ENCODE measurements around the gene TMEM208. TPM values are rescaled to one million over a fixed set of nuclear protein-coding genes. Genes with fewer than 3 reads are reported as not detected.

Gene TMEM208
- total and polyA plus RNA-seq, 2 of the 13 experiments (the other 11 are each of a cell fraction or from before 2014, with no cell fraction given), result 58.8 to 72.9 TPM

DNA sequence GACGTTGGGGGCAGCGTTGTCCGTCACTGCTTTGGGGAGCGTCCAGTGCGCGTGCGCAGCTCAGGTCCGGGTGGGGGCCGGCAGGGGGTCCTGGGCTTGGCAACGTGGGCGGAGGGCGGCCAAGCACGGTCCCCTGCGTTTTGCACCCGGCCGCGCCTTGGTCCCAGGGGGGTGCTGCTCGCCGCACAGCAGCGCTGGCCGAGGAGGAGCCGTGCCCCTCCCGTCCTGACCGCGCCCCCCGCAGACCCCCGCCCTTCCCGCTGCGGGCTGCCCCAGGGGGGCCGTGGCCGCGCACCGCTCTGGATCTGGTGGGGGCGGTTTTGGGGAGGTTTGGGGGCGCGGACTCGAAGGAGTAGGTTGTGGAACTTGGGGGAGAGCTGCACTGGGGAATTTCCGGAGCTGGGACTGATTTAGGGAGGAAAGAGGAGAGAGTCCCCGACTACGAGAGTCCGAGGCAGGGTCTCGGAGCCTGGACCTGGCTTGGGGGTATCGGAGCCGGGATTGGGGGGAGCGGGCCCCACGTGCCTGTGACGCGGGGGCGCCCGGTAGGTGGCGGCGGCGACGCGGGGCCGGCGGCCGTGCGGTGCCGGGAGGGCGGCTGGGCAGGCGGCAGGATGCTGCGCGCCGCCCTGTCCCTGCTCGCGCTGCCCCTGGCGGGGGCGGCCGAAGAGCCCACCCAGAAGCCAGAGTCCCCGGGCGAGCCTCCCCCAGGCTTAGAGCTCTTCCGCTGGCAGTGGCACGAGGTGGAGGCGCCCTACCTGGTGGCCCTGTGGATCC lies 21.7 kb downstream of the TMEM208 start, which contains the start of gene SLC9A5 (continued):
- TF ChIP-seq ZNF543 (CRISPR knock-in tag; IDR thresholded peaks at IDR 0.05), result 0 out of 2 replicates have a peak, but pooled peaks have one; percentile 43
- peak; percentile 47 for TF ChIP-seq TAF15 (IDR thresholded peaks at IDR 0.05; ENCODE audit: low read depth, low read length, poor library complexity, severe bottlenecking)
- no peak for TF ChIP-seq SMARCC2 (IDR thresholded peaks at IDR 0.05)
- no peak for TF ChIP-seq ZNF101 (CRISPR knock-in tag; IDR thresholded peaks at IDR 0.05; ENCODE audit: borderline replicate concordance, low read depth)
- TF ChIP-seq ZNF574 (CRISPR knock-in tag; IDR thresholded peaks at IDR 0.05), result peak; percentile 37; the same call in 1 of the 2 replicates
- TF ChIP-seq ZNF20 (CRISPR knock-in tag; IDR thresholded peaks at IDR 0.05), result no peak
- TF ChIP-seq, protein P1, sequence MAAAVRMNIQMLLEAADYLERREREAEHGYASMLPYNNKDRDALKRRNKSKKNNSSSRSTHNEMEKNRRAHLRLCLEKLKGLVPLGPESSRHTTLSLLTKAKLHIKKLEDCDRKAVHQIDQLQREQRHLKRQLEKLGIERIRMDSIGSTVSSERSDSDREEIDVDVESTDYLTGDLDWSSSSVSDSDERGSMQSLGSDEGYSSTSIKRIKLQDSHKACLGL (CRISPR knock-in tag; IDR thresholded peaks at IDR 0.05), result 0 out of 2 replicates have a peak, but pooled peaks have one; percentile 35
- no peak for TF ChIP-seq ATM (IDR thresholded peaks at IDR 0.05; ENCODE audit: borderline replicate concordance)
- TF ChIP-seq, protein P2, sequence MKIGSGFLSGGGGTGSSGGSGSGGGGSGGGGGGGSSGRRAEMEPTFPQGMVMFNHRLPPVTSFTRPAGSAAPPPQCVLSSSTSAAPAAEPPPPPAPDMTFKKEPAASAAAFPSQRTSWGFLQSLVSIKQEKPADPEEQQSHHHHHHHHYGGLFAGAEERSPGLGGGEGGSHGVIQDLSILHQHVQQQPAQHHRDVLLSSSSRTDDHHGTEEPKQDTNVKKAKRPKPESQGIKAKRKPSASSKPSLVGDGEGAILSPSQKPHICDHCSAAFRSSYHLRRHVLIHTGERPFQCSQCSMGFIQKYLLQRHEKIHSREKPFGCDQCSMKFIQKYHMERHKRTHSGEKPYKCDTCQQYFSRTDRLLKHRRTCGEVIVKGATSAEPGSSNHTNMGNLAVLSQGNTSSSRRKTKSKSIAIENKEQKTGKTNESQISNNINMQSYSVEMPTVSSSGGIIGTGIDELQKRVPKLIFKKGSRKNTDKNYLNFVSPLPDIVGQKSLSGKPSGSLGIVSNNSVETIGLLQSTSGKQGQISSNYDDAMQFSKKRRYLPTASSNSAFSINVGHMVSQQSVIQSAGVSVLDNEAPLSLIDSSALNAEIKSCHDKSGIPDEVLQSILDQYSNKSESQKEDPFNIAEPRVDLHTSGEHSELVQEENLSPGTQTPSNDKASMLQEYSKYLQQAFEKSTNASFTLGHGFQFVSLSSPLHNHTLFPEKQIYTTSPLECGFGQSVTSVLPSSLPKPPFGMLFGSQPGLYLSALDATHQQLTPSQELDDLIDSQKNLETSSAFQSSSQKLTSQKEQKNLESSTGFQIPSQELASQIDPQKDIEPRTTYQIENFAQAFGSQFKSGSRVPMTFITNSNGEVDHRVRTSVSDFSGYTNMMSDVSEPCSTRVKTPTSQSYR (CRISPR knock-in tag; IDR thresholded peaks at IDR 0.05; ENCODE audit: borderline replicate concordance), result no peak
- TF ChIP-seq MYC (CRISPR knock-in tag; IDR thresholded peaks at IDR 0.05; ENCODE audit: borderline replicate concordance), result 0 out of 2 replicates have a peak, but pooled peaks have one; percentile 62
- no peak for TF ChIP-seq ZNF678 (CRISPR knock-in tag; IDR thresholded peaks at IDR 0.05)
- TF ChIP-seq SIX4 (CRISPR knock-in tag; IDR thresholded peaks at IDR 0.05), result no peak
- TF ChIP-seq FOXA3 (CRISPR knock-in tag; IDR thresholded peaks at IDR 0.05), result no peak
- no peak for TF ChIP-seq IKZF1 (IDR thresholded peaks at IDR 0.05)
- no peak for TF ChIP-seq ZNF224 (CRISPR knock-in tag; IDR thresholded peaks at IDR 0.05)
- TF ChIP-seq, protein P3, sequence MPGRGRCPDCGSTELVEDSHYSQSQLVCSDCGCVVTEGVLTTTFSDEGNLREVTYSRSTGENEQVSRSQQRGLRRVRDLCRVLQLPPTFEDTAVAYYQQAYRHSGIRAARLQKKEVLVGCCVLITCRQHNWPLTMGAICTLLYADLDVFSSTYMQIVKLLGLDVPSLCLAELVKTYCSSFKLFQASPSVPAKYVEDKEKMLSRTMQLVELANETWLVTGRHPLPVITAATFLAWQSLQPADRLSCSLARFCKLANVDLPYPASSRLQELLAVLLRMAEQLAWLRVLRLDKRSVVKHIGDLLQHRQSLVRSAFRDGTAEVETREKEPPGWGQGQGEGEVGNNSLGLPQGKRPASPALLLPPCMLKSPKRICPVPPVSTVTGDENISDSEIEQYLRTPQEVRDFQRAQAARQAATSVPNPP (CRISPR knock-in tag; IDR thresholded peaks at IDR 0.05), result no peak
- no peak for TF ChIP-seq SIN3B (IDR thresholded peaks at IDR 0.05; ENCODE audit: low read length)
- no peak for TF ChIP-seq ONECUT2 (CRISPR knock-in tag; IDR thresholded peaks at IDR 0.05)
- TF ChIP-seq SRF (IDR thresholded peaks at IDR 0.05; ENCODE audit: low read depth, low read length), result no peak
- TF ChIP-seq ZNF160 (CRISPR knock-in tag; IDR thresholded peaks at IDR 0.05), result no peak
- no peak for TF ChIP-seq NRL (CRISPR knock-in tag; IDR thresholded peaks at IDR 0.05; ENCODE audit: borderline replicate concordance)
- no peak for TF ChIP-seq ZSCAN22 (CRISPR knock-in tag; IDR thresholded peaks at IDR 0.05)

Data from HepG2 (cell line).